Memory B cell (primary cell): ENCODE data around the gene ARHGAP29.

Source experiments
- ATAC-seq: fragments of 150-1000 bp; cut with Tn5 transposase; 2 replicates; pipeline ENCODE4 v1.10.0; 2021; ENCODE audit warnings: low read depth, mild to moderate bottlenecking, moderate library complexity
- DNase-seq, 2 donors: peaks; one replicate each; pipeline ENCODE4 v3.0.0; 2022; ENCODE audit warnings: low spot score in 2 of 2
- H3K27ac Mint-ChIP-seq: one replicate; pipeline ENCODE4 v1.8.0; 2022; ENCODE audit warnings: mild to moderate bottlenecking, moderate library complexity, mixed read lengths
- H3K27me3 Mint-ChIP-seq: one replicate; pipeline ENCODE4 v1.8.0; 2022; ENCODE audit warnings: mixed read lengths
- H3K36me3 Mint-ChIP-seq: one replicate; pipeline ENCODE4 v1.8.0; 2022; ENCODE audit warnings: mild to moderate bottlenecking, mixed read lengths
- H3K4me1 Mint-ChIP-seq: one replicate; pipeline ENCODE4 v1.8.0; 2022; ENCODE audit warnings: mixed read lengths
- H3K4me3 Mint-ChIP-seq: one replicate; pipeline ENCODE4 v1.8.0; 2022; ENCODE audit warnings: mild to moderate bottlenecking, moderate library complexity, mixed read lengths
- H3K9me3 Mint-ChIP-seq: one replicate; pipeline ENCODE4 v1.8.0; 2022; ENCODE audit warnings: mixed read lengths

ARHGAP29 gene

DNA sequence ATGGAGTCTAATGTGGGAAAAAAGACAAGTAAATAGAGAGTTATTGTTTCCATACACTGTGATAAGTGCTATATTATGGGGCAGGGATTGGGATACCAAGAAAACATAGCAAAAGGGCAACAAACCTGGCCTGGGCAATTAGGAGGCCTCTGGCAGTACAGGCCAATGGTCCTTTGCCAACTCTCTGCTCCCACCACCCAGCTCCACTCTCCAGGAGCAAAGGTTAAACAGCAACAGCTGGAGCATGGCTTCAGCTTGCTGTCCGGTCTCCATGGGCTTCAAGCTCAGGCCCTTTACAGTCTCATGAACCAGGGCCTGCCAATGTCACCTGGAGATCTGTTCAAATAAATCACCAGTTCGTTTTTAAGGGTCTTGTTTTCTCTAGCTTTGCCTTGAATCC is 37.2 kb upstream of the ARHGAP29 start:
- Mint-ChIP-seq H3K9me3 (no peaks in the 10 kb centered on the region), H3K27me3 (peaks cover 5% of the 10 kb centered on the region), H3K36me3 (no peaks in the 10 kb centered on the region), H3K4me1 (no peaks in the 10 kb centered on the region), H3K4me3 (no peak overlapping the region), H3K27ac (no peak overlapping the region)
- DNase-seq (no peak), ATAC-seq (no peak)

DNA sequence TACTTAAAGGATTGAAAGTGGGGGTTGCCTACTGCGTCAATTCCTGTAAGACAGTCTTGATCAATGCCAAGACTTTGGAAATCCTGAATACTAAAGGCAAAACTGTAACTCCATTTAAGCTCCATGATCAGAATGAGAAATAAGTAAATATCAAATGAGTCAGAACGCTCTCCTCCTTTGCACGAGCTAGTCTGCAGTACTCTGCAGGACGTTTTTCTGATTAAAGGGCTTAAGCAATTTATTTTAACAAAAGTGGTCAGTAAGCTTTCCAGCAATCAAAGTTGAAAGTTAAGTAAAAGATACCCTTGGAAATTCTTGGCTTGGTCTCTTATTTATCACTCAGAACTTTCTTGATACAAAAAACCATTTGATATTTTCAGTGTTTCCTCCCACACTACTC is 35.7 kb upstream of the ARHGAP29 start:
- H3K4me1 Mint-ChIP-seq: no peaks in the 10 kb centered on the region

DNA sequence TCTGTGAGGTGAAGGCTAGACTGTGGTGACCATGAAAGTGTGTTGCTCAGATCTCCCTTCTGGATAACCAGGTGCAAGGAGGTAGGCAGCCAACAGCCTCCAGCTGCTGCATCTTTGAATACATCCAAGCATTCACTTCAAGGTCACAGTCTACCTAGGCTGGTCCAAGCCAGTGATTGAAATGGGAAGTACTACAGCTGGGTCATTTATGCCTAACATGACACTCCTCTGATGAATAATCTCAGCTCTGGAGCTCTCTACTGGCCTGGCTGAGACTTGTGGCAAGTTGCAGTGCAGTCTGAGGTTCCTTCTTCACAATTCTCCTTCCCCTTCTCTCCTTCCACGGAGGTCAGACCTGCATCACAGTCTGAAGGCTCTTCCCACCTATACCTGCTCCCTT is 35.0 kb upstream of the ARHGAP29 start:
- no peaks in the 10 kb centered on the region for H3K36me3 Mint-ChIP-seq
- ATAC-seq: no peak
- no peaks in the 10 kb centered on the region for H3K4me1 Mint-ChIP-seq
- no peak overlapping the region for H3K27ac Mint-ChIP-seq
- no peak overlapping the region for H3K4me3 Mint-ChIP-seq
- H3K9me3 Mint-ChIP-seq: no peaks in the 10 kb centered on the region
- H3K27me3 Mint-ChIP-seq: peaks cover 5% of the 10 kb centered on the region
- no peak for DNase-seq

More for the DNA sequence above, 35.7 kb upstream of the ARHGAP29 start:
- DNase-seq (no peak), ATAC-seq (no peak)
- Mint-ChIP-seq H3K27ac (no peak overlapping the region), H3K36me3 (no peaks in the 10 kb centered on the region), H3K27me3 (peaks cover 5% of the 10 kb centered on the region), H3K4me3 (no peak overlapping the region), H3K9me3 (no peaks in the 10 kb centered on the region)

DNA sequence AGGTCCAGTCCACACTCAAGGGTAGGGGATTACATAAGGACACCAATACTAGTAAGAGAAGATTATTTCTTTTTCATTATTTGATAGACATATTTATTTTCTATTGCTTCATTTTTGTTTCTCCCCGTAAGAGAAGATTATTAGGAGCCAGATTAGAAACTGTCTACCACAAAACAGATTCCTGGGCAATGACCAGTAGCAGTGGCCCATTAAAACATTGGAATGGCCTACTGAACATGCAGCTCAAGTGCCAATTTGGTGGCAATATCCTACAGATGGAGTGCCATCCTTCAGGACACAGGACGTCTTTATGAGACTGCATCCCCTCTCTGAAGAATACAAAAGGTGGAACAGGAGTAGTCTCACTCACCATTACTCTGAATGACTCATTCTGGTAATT is 34.0 kb upstream of the ARHGAP29 start:
- no peaks in the 10 kb centered on the region for H3K4me1 Mint-ChIP-seq
- H3K27me3 Mint-ChIP-seq: peaks cover 5% of the 10 kb centered on the region
- no peak overlapping the region for H3K27ac Mint-ChIP-seq

DNA sequence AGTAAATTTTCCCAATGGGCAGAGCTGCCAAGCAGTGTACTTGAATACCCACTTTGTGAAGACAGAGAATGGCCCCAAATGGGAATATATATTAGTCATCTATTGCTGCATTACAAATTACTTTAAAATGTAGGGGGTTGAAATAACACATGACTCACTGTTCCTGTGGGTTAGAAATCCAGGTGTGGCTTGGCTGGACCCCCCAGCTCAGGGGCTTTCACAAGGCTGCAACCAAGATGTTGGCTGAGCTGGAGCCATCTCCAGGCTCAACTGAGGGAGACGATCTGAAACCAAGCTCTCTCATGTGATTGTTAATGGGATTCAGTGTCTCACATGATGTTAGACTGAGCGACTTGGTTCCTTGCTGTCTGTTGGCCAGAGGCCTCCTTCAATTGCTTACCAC is 33.4 kb upstream of the ARHGAP29 start:
- Mint-ChIP-seq H3K9me3 (no peaks in the 10 kb centered on the region), H3K27ac (no peak overlapping the region), H3K36me3 (no peaks in the 10 kb centered on the region), H3K4me3 (no peak overlapping the region), H3K27me3 (peaks cover 5% of the 10 kb centered on the region), H3K4me1 (no peaks in the 10 kb centered on the region)
- ATAC-seq: no peak
- DNase-seq: no peak

More for the DNA sequence above, 34.0 kb upstream of the ARHGAP29 start:
- ATAC-seq (no peak), DNase-seq (no peak)
- H3K4me3 Mint-ChIP-seq: no peak overlapping the region
- no peaks in the 10 kb centered on the region for H3K9me3 Mint-ChIP-seq
- H3K36me3 Mint-ChIP-seq: no peaks in the 10 kb centered on the region

DNA sequence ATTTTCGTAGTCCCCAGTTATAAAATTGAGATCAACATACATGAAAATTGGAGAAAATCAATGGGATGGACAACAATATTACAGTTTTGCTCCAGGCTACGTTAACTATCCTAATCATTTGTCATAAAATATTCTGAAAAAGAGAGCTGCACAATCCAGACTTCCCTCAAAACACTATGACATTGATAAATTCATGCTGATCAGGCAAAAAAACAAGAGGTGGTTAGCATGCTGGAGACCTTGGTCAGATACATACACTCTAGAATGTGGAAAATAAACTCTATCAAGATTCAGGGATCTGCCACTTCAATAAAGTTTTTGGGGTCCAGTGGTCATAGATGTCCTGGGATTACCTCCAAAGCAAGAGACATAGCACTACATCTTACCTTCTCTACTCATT is 32.5 kb upstream of the ARHGAP29 start:
- Mint-ChIP-seq H3K27ac (no peak overlapping the region), H3K36me3 (no peaks in the 10 kb centered on the region), H3K4me1 (no peaks in the 10 kb centered on the region), H3K9me3 (no peaks in the 10 kb centered on the region), H3K4me3 (no peak overlapping the region), H3K27me3 (no peaks in the 10 kb centered on the region)
- ATAC-seq: no peak
- DNase-seq: no peak

DNA sequence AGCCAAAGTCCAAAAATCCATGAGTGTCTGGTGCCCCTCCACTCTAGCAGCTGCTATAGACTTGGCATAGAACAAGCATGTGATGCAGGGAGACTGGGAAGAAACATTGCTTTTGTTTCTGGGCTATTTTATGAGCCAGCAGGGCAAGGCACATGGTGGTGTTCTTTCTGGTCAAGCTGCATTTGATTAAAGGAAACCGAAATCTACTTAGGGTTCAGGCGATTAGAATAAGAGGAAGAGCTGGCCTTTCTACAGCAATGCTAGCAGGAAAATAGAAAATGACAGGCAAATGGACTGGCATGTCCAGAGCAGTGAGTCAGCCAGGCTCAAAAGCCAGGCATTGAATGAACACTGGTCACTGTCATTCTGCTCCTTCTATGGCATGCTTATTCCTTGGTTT is 28.5 kb upstream of the ARHGAP29 start:
- Mint-ChIP-seq H3K27me3 (peaks cover 5% of the 10 kb centered on the region), H3K9me3 (peaks cover 2% of the 10 kb centered on the region), H3K27ac (no peak overlapping the region), H3K36me3 (no peaks in the 10 kb centered on the region), H3K4me1 (peaks cover 2% of the 10 kb centered on the region), H3K4me3 (no peak overlapping the region)
- DNase-seq (no peak), ATAC-seq (no peak)

DNA sequence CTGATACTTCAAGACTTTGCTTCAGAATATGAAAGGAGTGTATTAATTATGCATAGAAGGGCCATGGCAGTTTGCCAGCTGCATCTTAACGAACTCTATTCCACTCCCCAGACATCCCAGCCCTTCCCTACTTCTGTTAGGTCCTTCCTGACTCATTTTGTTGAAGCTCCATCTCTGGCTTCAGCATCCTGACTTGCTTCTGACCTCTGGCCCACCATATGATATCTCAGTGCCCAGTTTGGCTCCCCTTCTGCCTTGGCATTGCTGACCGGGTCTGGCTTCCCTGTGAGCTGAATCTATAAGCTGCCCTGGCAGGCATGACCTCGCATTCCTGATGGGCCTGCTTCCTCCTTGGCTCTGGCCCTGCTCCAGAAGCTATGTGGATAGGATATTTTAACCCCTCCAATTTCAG is 27.6 kb upstream of the ARHGAP29 start:
- DNase-seq: no peak
- H3K27ac Mint-ChIP-seq: no peak overlapping the region
- no peak overlapping the region for H3K4me3 Mint-ChIP-seq
- peaks cover 2% of the 10 kb centered on the region for H3K9me3 Mint-ChIP-seq
- H3K4me1 Mint-ChIP-seq: peaks cover 6% of the 10 kb centered on the region
- no peak for ATAC-seq
- no peaks in the 10 kb centered on the region for H3K36me3 Mint-ChIP-seq
- H3K27me3 Mint-ChIP-seq: peaks cover 5% of the 10 kb centered on the region

DNA sequence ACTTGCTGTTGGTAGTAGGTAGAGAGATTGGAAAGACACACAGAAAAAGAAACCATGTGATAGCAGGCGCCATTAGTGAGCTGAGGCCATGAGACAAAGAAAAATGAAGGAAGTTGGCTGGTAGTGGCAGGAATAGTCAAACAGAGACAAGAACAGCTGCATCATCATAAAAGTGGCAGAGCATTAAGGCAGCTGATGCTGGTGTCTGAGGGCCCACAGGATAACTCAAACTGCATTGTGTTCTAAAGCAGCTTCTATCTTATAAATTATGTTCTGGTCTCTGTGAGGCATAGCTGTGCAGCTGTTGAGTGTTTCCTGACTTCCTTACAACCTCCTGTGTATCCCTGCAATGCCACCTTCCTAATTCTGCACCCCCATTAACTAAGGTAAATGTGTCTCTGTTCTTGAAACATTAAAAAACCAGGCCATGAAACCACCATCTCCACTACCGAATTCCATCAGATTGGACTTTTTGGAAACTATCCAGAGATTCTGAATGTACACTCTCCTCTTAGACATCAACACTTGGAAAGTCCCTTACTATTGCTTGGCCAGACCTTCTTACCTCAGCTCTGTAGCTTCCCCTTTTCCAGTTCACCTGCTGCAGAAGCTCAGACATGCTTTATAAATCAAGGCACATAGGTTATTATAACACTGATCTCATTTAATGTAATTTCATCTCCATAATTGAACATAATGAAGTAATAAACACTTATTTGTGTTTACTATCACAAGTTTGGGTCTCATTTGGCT is 23.4 kb upstream of the ARHGAP29 start:
- Mint-ChIP-seq H3K36me3 (no peaks in the 10 kb centered on the region), H3K4me3 (no peak overlapping the region), H3K27ac (no peak overlapping the region), H3K9me3 (peaks cover 2% of the 10 kb centered on the region), H3K27me3 (peaks cover 7% of the 10 kb centered on the region), H3K4me1 (peaks cover 6% of the 10 kb centered on the region)
- ATAC-seq (peak; percentile 77), DNase-seq (no peak)

DNA sequence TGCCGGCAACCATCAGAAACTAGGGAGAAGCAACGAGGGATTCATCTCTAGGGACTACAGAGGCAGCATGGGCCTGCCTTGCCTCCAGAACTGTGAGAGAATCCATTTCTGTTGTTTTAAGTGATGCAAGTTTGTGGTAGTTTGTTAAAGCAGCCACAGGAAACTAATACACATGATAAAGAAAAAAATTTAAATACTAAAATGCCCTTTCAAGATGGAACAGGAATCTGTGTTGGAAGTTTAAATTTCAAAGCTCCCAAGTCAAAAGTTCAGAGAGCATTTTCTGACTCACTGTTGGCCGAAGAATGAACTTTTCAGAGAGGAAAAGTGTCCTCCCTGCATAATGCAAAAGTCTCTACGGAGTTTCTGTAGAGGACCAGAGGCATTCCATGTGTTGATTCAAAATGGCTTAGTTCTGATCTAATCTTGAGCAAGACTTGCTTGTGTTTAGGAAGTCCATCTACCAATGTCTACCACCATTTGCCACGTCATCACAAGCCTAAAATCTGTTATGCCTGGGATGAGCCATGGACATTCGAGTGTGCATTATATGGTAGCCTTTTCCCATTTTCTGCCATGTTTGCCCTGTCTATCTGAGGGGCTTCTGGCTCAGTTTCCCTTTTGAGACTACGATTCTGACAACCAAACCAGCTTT is 22.4 kb upstream of the ARHGAP29 start:
- H3K9me3 Mint-ChIP-seq: peaks cover 2% of the 10 kb centered on the region
- DNase-seq (no peak), ATAC-seq (no peak)
- H3K4me1 Mint-ChIP-seq: peaks cover 6% of the 10 kb centered on the region
- H3K4me3 Mint-ChIP-seq: no peak overlapping the region
- peaks cover 7% of the 10 kb centered on the region for H3K27me3 Mint-ChIP-seq
- no peak overlapping the region for H3K27ac Mint-ChIP-seq
- H3K36me3 Mint-ChIP-seq: no peaks in the 10 kb centered on the region

DNA sequence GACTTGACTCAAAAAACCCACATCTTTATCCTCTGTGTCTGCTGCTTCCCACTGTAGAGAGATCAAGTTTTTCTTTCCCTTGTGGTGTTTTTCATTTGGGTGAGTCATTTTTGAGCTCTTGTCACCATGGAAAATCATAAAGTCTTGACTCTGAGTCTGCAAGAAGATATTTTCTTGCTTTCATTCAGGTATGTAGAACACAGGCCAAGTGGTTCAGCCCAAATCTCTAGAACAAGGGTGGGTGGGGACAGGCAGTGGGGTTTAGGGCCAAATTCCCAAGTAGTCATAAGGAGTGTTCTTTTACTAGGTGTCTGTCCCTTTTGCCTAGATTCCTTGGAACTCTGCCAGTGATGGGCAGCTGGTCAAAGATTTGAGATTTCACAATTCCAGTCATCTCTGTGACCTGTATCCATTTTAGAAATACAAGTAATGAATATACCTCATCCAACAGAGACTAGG is 21.5 kb upstream of the ARHGAP29 start:
- Mint-ChIP-seq H3K9me3 (peaks cover 2% of the 10 kb centered on the region), H3K27ac (no peak overlapping the region), H3K4me3 (no peak overlapping the region), H3K36me3 (no peaks in the 10 kb centered on the region), H3K27me3 (peaks cover 4% of the 10 kb centered on the region), H3K4me1 (peaks cover 6% of the 10 kb centered on the region)
- ATAC-seq: no peak
- no peak for DNase-seq

DNA sequence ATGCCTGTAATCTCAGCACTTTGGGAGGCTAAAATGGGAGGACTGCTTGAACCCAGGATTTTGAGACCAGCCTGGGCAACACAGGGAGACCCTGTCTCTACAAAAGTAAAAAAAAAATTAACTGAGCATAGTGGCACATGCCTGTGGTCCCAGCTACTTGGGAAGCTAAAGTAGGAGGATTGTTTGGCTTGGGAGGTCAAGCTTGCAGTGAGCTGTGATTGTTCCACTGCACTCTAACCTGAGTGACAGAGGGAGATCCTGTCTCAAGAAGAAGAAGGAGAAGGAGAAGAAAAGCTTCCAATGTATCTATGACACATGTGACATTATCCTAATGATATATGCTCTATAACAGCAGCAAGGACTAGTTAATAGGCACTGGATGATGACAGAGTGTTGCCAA is 20.1 kb upstream of the ARHGAP29 start:
- Mint-ChIP-seq H3K4me3 (no peak overlapping the region), H3K27me3 (peaks cover 2% of the 10 kb centered on the region), H3K36me3 (no peaks in the 10 kb centered on the region), H3K27ac (no peak overlapping the region), H3K9me3 (no peaks in the 10 kb centered on the region), H3K4me1 (peaks cover 6% of the 10 kb centered on the region)
- ATAC-seq (no peak), DNase-seq (no peak)

DNA sequence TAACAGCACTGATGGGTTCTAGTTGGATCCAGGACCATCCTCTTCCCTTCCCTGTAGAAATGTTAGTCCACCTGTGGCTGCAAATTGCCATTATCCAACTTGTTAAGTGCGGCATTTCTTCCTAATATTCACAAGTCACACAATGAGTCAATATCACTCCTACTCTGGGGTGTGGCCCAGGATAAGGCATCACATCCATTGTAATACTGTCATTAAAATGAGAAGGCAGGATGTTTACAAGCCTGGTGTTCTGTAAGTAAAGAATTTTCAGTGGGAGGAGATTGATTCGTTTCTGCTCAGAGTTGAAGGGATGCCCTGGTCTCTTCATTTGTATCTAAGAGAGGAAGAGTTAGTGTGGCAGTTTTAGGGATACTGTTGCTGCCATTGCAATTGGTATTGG is 18.1 kb upstream of the ARHGAP29 start:
- H3K36me3 Mint-ChIP-seq: no peaks in the 10 kb centered on the region
- no peaks in the 10 kb centered on the region for H3K9me3 Mint-ChIP-seq
- H3K4me3 Mint-ChIP-seq: no peak overlapping the region
- DNase-seq (no peak), ATAC-seq (no peak)
- H3K4me1 Mint-ChIP-seq: peaks cover 2% of the 10 kb centered on the region
- H3K27me3 Mint-ChIP-seq: peaks cover 5% of the 10 kb centered on the region
- no peak overlapping the region for H3K27ac Mint-ChIP-seq

DNA sequence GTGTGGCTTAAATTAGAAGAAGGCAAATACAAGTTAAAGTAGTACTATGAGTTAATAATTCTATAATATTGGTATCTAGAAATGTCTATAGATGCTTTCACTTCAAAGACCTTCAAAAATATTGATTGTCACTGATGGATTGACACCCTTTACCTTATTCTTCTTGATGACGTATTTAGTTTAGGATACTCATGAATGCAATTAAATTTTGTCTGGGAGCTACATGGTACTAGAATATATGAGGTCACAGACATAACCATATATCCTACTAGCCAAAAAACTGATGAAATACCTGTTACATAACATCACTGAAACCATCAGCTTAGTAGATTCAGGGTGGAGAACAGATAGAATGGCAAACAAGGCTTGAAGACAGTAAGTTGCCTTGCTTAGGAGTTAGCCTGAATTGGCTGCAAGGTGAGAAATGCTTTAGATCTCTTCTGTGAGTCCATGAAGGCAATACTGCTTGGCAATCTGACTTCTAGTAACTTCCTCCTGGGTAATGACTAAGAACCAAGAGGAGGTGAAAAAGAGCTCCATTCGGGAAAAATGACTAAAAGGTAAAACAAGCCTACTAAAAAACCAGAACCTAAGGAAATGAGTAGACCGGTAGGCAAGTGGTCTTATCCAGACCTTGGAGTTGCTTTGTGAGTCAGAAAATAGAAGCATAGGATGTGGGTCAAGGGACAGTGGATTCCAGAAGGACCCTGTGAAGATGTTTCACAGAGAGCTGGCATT is 16.9 kb upstream of the ARHGAP29 start:
- H3K9me3 Mint-ChIP-seq: no peaks in the 10 kb centered on the region
- peaks cover 5% of the 10 kb centered on the region for H3K27me3 Mint-ChIP-seq
- no peaks in the 10 kb centered on the region for H3K36me3 Mint-ChIP-seq
- no peaks in the 10 kb centered on the region for H3K4me1 Mint-ChIP-seq
- no peak overlapping the region for H3K27ac Mint-ChIP-seq
- H3K4me3 Mint-ChIP-seq: no peak overlapping the region
- DNase-seq (no peak), ATAC-seq (no peak)
